Measurements from ENCODE around the gene ZNF471. TPM values are rescaled to one million over a fixed set of nuclear protein-coding genes. Genes with fewer than 3 reads are reported as not detected.
A peak's percentile ranks its signal among the peaks of the same experiment; 100 is the strongest.

Gene ZNF471
- total RNA-seq, 6 experiments from 2014 or later = 1.1 to 3.6 (median 2.2) TPM

- TF ChIP-seq CTCF (IDR thresholded peaks at IDR 0.05) (no peak), POLR2A (IDR thresholded peaks at IDR 0.05) (no peak)
- intact Hi-C loops (cut with DNase I) = no loop called here
- DNase-seq (peak in 2 of 3 donors; percentile 51 to 62), ATAC-seq (peak; percentile 48 to 58 (median 54))
- WGBS (ENCODE audit: insufficient coverage, low coverage, low lambda C conversion rate, missing lambda C conversion rate) = 0% methylated on average over 3 of the region's 23 CpGs
- Histone ChIP-seq H3K4me1 (peaks cover 0 to 8% (median 0%) of the 10 kb centered on the region in 4 donors), H3K4me3 (peak overlapping the region; percentile 92 to 95 (median 95)), H3K27ac (peak overlapping the region in 2 of 3 donors; percentile 56 to 59), H3K36me3 (peaks cover 0 to 21% (median 6%) of the 10 kb centered on the region in 4 donors), H3K27me3 (no peaks in the 10 kb centered on the region), H3K9me3 (peaks cover 0 to 56% (median 10%) of the 10 kb centered on the region in 4 donors)
These were observed 59.2 kb downstream of the ZNF471 start for GRCh38 chr19:56566904-56567273.

GRCh38 chr19:56567274-56568120, 59.8 kb downstream of the ZNF471 start, which contains the start of gene ZNF470:
TSS of gene ZNF470 (plus strand) at chr19:56567468. CDS start at chr19:56570312, 2,844 bp downstream.
- no peak for TF ChIP-seq CTCF (IDR thresholded peaks at IDR 0.05)
- TF ChIP-seq POLR2A (IDR thresholded peaks at IDR 0.05) = peak; percentile 59
- WGBS (ENCODE audit: insufficient coverage, low coverage, low lambda C conversion rate, missing lambda C conversion rate) = 10% methylated on average over 22 of the region's 66 CpGs

GRCh38 chr19:56572589-56572988, 64.9 kb downstream of the ZNF471 start:
- no peak for TF ChIP-seq POLR2A (IDR thresholded peaks at IDR 0.05)
- no peak for TF ChIP-seq CTCF (IDR thresholded peaks at IDR 0.05)
- peaks cover 0 to 59% (median 9%) of the 10 kb centered on the region in 4 donors for H3K36me3 ChIP-seq
- DNase-seq = no peak
- H3K4me3 ChIP-seq = no peak overlapping the region
- no peak for ATAC-seq
- H3K27ac ChIP-seq = no peak overlapping the region
- 50% methylated on average over 2 of the region's 2 CpGs for WGBS (ENCODE audit: insufficient coverage, low coverage, low lambda C conversion rate, missing lambda C conversion rate)
- H3K9me3 ChIP-seq = peaks cover 0 to 75% (median 30%) of the 10 kb centered on the region in 4 donors
- intact Hi-C loops (cut with DNase I) = no loop called here
- peaks cover 0 to 8% (median 0%) of the 10 kb centered on the region in 4 donors for H3K4me1 ChIP-seq
- H3K27me3 ChIP-seq = no peaks in the 10 kb centered on the region

More at GRCh38 chr19:56567274-56568120, 59.8 kb downstream of the ZNF471 start, which contains the start of gene ZNF470:
- intact Hi-C loops (cut with DNase I) = no loop called here
- peaks cover 0 to 24% (median 6%) of the 10 kb centered on the region in 4 donors for H3K36me3 ChIP-seq
- ATAC-seq (peak; percentile 99), DNase-seq (peak; percentile 95 to 98 (median 97))
- no peaks in the 10 kb centered on the region for H3K27me3 ChIP-seq
- peak within 1 kb of the TSS; percentile 92 to 95 (median 95) for H3K4me3 ChIP-seq
- peaks cover 0 to 8% (median 0%) of the 10 kb centered on the region in 4 donors for H3K4me1 ChIP-seq
- peaks cover 0 to 57% (median 8%) of the 10 kb centered on the region in 4 donors for H3K9me3 ChIP-seq
- H3K27ac ChIP-seq = peak within 1 kb of the TSS; percentile 17 to 59 (median 56)

GRCh38 chr19:56573914-56574313, 66.3 kb downstream of the ZNF471 start:
- DNase-seq = no peak
- Histone ChIP-seq H3K4me1 (no peaks in the 10 kb centered on the region), H3K4me3 (no peak overlapping the region), H3K36me3 (peaks cover 0 to 58% (median 8%) of the 10 kb centered on the region in 4 donors), H3K9me3 (peaks cover 0 to 88% (median 41%) of the 10 kb centered on the region in 4 donors), H3K27me3 (no peaks in the 10 kb centered on the region), H3K27ac (no peak overlapping the region)
- 96% methylated on average over 3 of the region's 3 CpGs for WGBS (ENCODE audit: insufficient coverage, low coverage, low lambda C conversion rate, missing lambda C conversion rate)
- TF ChIP-seq CTCF (IDR thresholded peaks at IDR 0.05) (no peak), POLR2A (IDR thresholded peaks at IDR 0.05) (no peak)
- intact Hi-C loops (cut with DNase I) = no loop called here
- ATAC-seq = no peak

All from right lobe of liver (tissue), 6 donors.